ENCODE measurements around the gene GAS6.
"Not testable (repeated sequence)": the region's sequence is repeated elsewhere in the genome, so short reads cannot be mapped to it uniquely, and the experiment has no call there.

DNA sequence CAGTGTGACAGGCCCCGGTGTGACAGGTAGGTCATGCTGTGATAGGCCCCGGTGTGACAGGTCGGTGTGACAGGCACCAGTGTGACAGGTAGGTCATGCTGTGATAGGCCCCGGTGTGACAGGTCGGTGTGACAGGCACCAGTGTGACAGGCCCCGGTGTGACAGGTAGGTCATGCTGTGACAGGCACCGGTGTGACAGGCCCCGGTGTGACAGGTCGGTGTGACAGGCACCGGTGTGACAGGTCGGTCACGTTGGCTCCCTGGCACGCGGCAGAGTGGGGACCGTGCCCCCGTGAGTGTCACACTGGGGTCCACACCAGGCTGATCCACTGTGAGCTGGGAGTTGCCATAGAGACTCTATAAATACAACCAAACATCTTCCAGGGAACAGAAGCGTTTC, 29.9 kb downstream of the GAS6 start:
- TF ChIP-seq, protein P1, sequence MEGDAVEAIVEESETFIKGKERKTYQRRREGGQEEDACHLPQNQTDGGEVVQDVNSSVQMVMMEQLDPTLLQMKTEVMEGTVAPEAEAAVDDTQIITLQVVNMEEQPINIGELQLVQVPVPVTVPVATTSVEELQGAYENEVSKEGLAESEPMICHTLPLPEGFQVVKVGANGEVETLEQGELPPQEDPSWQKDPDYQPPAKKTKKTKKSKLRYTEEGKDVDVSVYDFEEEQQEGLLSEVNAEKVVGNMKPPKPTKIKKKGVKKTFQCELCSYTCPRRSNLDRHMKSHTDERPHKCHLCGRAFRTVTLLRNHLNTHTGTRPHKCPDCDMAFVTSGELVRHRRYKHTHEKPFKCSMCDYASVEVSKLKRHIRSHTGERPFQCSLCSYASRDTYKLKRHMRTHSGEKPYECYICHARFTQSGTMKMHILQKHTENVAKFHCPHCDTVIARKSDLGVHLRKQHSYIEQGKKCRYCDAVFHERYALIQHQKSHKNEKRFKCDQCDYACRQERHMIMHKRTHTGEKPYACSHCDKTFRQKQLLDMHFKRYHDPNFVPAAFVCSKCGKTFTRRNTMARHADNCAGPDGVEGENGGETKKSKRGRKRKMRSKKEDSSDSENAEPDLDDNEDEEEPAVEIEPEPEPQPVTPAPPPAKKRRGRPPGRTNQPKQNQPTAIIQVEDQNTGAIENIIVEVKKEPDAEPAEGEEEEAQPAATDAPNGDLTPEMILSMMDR (IDR thresholded peaks at IDR 0.05), result not testable (repeated sequence)
- not testable (repeated sequence) for TF ChIP-seq EP300 (IDR thresholded peaks at IDR 0.05; ENCODE audit: low read depth); POLR2A (IDR thresholded peaks at IDR 0.05); POLR2AphosphoS5 (IDR thresholded peaks at IDR 0.05)

Measured in transverse colon (tissue), 4 donors.